Tibial nerve (tissue), 4 donors: ENCODE results near the gene WSCD2. TPM values are rescaled to one million over a fixed set of nuclear protein-coding genes. Genes with fewer than 3 reads are reported as not detected.

Experiments used
- DNase-seq, 2 donors: peaks; one replicate each; pipeline ENCODE4 v3.0.0-alpha.2; 2019; ENCODE audit warnings: low spot score in 2 of 2
- H3K27ac ChIP-seq, 4 donors: fragments of 200-600 bp; sonication (generic) in 3 of 4; one replicate each; pipeline ENCODE4 v1.5.1; 2017 to 2019; ENCODE audit warnings: mild to moderate bottlenecking in 1 of 4
- H3K27me3 ChIP-seq, 2 donors: fragments of 200-600 bp; sonication (generic) in 1 of 2; one replicate each; pipeline versions ENCODE4 v1.5.1 to v1.6.0; 2017 to 2019
- H3K36me3 ChIP-seq, 3 donors: fragments of 200-600 bp; sonication (generic); one replicate each; pipeline ENCODE4 v1.5.1; 2018 to 2019
- H3K4me1 ChIP-seq, 4 donors: fragments of 200-600 bp; sonication (generic) in 3 of 4; one replicate each; pipeline ENCODE4 v1.5.1; 2017 to 2019
- H3K4me3 ChIP-seq, 4 donors: fragments of 200-600 bp; sonication (generic) in 3 of 4; one replicate each; pipeline ENCODE4 v1.5.1; 2017 to 2019; ENCODE audit warnings: mild to moderate bottlenecking in 1 of 4, moderate library complexity in 1 of 4
- H3K9me3 ChIP-seq, 4 donors: fragments of 200-600 bp; sonication (generic) in 3 of 4; one replicate each; pipeline ENCODE4 v1.5.1; 2017 to 2019
- EP300 ChIP-seq, 2 donors: sonication (generic); formaldehyde crosslinking; IDR thresholded peaks; one replicate each; pipeline ENCODE4 v1.6.1; 2017; ENCODE audit warnings: antibody characterized with exemption in 2 of 2, mild to moderate bottlenecking in 1 of 2
- POLR2A ChIP-seq, 2 donors: fragments of 450-650 bp; IDR thresholded peaks; one replicate each; pipeline ENCODE4 v1.6.1; 2017; ENCODE audit warnings: antibody characterized with exemption in 2 of 2, mild to moderate bottlenecking in 2 of 2, moderate library complexity in 2 of 2
- WGBS, 2 donors: methylation state at CpG; one replicate each; pipeline ENCODE4 v1.1.5; 2018; 5-methylcytosine and 5-hydroxymethylcytosine counted together
- total RNA-seq, 4 donors: library from RNA; depleted of rRNA; stranded (reverse); fragments of >200 nt; gene quantifications; one replicate each; pipeline ENCODE4 v1.1.0, GENCODE V29; 2016
- TF ChIP-seq, protein P1 (sequence below), 5 experiments: fragments of 200-600 bp in 3 of 5; fragments of 450-650 bp in 2 of 5; sonication (generic) in 3 of 5; IDR thresholded peaks; one replicate each; pipeline ENCODE4 v1.5.1; 2016 to 2019; ENCODE audit warnings: antibody characterized with exemption in 5 of 5, mild to moderate bottlenecking in 3 of 5, moderate library complexity in 2 of 5

WSCD2 gene
- total RNA-seq, 4 donors from 2014 or later, result 4.2 to 38.9 (median 20.8) TPM

DNA sequence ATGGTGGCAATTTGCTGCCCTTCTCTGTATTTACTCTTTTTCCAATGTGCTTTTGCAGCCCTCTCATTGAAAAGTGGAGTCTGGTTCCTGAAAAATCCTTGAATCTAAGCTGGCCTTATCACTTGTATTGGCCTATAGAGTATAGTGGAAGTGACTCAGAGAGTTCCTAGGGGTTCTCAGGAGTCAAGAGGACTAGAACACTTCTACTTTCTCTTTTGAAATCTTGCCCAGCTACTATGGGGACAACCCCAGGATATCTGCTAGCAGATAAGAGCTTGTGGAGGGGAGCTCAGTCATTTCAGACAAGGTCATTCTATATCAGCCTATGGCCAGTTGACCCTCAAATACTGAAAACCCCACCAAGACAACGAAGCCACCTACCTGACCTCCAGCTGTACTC, 26.7 kb upstream of the WSCD2 start:
- H3K4me1 ChIP-seq, result no peaks in the 10 kb centered on the region
- H3K27me3 ChIP-seq, result no peaks in the 10 kb centered on the region
- 81 to 91% methylated on average over 1 of the region's 1 CpG for WGBS, 2 donors
- no peaks in the 10 kb centered on the region for H3K36me3 ChIP-seq
- DNase-seq, result no peak
- no peak overlapping the region for H3K27ac ChIP-seq
- H3K4me3 ChIP-seq, result no peak overlapping the region
- TF ChIP-seq EP300 (IDR thresholded peaks at IDR 0.05) (no peak), POLR2A (IDR thresholded peaks at IDR 0.05) (no peak)
- TF ChIP-seq, protein P1, sequence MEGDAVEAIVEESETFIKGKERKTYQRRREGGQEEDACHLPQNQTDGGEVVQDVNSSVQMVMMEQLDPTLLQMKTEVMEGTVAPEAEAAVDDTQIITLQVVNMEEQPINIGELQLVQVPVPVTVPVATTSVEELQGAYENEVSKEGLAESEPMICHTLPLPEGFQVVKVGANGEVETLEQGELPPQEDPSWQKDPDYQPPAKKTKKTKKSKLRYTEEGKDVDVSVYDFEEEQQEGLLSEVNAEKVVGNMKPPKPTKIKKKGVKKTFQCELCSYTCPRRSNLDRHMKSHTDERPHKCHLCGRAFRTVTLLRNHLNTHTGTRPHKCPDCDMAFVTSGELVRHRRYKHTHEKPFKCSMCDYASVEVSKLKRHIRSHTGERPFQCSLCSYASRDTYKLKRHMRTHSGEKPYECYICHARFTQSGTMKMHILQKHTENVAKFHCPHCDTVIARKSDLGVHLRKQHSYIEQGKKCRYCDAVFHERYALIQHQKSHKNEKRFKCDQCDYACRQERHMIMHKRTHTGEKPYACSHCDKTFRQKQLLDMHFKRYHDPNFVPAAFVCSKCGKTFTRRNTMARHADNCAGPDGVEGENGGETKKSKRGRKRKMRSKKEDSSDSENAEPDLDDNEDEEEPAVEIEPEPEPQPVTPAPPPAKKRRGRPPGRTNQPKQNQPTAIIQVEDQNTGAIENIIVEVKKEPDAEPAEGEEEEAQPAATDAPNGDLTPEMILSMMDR (IDR thresholded peaks at IDR 0.05), result no peak
- H3K9me3 ChIP-seq, result no peaks in the 10 kb centered on the region

DNA sequence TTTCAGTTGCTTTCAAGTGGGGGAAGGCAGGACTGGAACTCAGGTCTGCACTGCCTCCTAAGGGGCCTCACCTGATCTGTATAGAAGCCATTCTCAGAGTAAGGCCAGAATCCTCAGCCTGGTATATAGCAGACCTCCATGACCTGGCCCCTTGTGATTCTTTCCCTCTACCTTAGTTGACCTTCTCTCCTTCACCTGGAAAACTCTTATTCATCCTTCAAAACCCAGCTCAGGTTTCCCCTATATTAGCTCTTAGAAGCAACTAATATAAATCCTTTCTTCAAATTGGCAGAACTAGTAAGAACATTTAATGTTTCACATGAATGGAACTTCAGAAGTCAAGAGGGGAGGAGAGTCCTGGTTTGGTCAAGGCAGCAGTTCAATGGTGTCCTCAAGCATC, 26.0 kb upstream of the WSCD2 start:
- H3K27me3 ChIP-seq, result no peaks in the 10 kb centered on the region
- H3K9me3 ChIP-seq, result no peaks in the 10 kb centered on the region
- H3K36me3 ChIP-seq, result no peaks in the 10 kb centered on the region
- H3K27ac ChIP-seq, result no peak overlapping the region
- no peaks in the 10 kb centered on the region for H3K4me1 ChIP-seq
- TF ChIP-seq POLR2A (IDR thresholded peaks at IDR 0.05), result no peak
- TF ChIP-seq, protein P1 (IDR thresholded peaks at IDR 0.05), result no peak
- no peak for TF ChIP-seq EP300 (IDR thresholded peaks at IDR 0.05)
- H3K4me3 ChIP-seq, result no peak overlapping the region
- no peak for DNase-seq

DNA sequence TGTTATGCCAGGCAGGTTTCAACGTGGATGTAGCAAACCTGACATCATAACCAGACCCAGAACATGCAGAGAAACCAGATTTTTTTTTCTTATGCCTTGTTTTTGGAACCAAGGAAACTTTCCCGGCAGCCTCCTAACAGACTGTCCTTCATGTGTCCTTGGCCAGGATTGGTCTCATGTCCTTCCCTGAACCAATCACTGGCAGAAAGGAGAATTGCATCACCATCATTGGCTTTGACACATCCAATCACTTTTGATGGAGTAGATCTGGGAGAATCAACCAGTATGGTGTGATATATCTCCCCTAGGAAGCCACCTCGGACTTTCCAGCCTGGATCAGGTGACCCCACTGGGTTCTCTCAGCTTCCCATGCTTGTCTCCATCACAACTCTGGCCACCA, 25.6 kb upstream of the WSCD2 start:
- no peak for DNase-seq
- H3K36me3 ChIP-seq, result no peaks in the 10 kb centered on the region
- H3K9me3 ChIP-seq, result no peaks in the 10 kb centered on the region
- no peak overlapping the region for H3K27ac ChIP-seq
- WGBS, 2 donors, result 75 to 78% methylated on average over 3 of the region's 3 CpGs
- H3K27me3 ChIP-seq, result no peaks in the 10 kb centered on the region
- H3K4me1 ChIP-seq, result no peaks in the 10 kb centered on the region
- TF ChIP-seq POLR2A (IDR thresholded peaks at IDR 0.05), result no peak
- TF ChIP-seq, protein P1 (IDR thresholded peaks at IDR 0.05), result no peak
- H3K4me3 ChIP-seq, result no peak overlapping the region

DNA sequence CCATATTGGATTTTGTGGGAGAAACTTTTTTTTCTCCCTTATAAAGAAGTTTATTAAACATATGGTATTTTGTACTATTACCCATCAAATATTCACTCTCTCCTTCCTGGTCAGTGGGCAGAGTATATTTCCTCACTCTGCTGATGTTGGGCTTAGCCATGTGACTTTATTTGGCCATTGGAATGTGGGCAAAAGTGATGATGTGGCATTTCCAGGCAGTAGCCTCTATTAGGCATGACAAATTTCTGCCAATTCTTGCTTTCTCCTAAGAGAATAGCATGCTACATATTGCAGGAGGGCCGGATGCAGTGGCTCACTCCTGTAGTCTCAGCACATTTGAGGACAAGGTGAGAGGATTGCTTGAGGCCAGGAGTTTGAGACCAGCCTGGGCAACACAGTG, 24.4 kb upstream of the WSCD2 start:
- WGBS, 2 donors, result 71 to 90% methylated on average over 1 of the region's 1 CpG
- H3K4me1 ChIP-seq, result no peaks in the 10 kb centered on the region

DNA sequence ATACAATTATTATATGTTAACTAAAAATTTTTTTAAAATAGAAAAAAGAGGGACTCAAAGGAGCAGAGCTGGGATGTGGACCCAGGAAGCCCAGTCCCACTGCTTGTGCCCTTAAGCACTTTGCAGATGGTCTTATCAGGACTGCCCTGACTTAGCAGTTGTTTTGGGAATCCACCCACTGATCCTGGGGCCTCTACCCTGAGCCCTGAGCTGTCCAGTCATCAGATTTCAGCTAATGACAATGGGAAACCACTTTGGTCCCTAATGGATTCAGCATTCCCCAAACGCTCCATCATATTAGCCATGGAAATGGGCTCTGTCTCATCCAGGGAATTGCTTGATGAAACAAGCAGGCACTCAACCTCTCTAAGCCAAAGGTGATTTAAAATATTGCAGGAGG, 22.5 kb upstream of the WSCD2 start:
- H3K27me3 ChIP-seq, result no peaks in the 10 kb centered on the region
- DNase-seq, result no peak
- no peaks in the 10 kb centered on the region for H3K4me1 ChIP-seq
- no peak overlapping the region for H3K27ac ChIP-seq
- no peaks in the 10 kb centered on the region for H3K36me3 ChIP-seq
- no peak overlapping the region for H3K4me3 ChIP-seq
- TF ChIP-seq POLR2A (IDR thresholded peaks at IDR 0.05) (no peak), EP300 (IDR thresholded peaks at IDR 0.05) (no peak)
- TF ChIP-seq, protein P1 (IDR thresholded peaks at IDR 0.05), result no peak
- H3K9me3 ChIP-seq, result no peaks in the 10 kb centered on the region
- 63 to 65% methylated on average over 1 of the region's 1 CpG for WGBS, 2 donors

More for the DNA sequence above, 24.4 kb upstream of the WSCD2 start:
- no peak for TF ChIP-seq EP300 (IDR thresholded peaks at IDR 0.05)
- TF ChIP-seq, protein P1 (IDR thresholded peaks at IDR 0.05), result no peak
- TF ChIP-seq POLR2A (IDR thresholded peaks at IDR 0.05), result no peak
- H3K36me3 ChIP-seq, result no peaks in the 10 kb centered on the region
- no peak overlapping the region for H3K4me3 ChIP-seq
- H3K9me3 ChIP-seq, result no peaks in the 10 kb centered on the region
- no peak overlapping the region for H3K27ac ChIP-seq
- H3K27me3 ChIP-seq, result no peaks in the 10 kb centered on the region
- DNase-seq, result no peak
